SKM-1 treated with dmso at 0.1 percent for 144 hours (cell line): ENCODE results near the gene ARHGEF19.
"Not testable (repeated sequence)": the region's sequence is repeated elsewhere in the genome, so short reads cannot be mapped to it uniquely, and the experiment has no call there.

ENCODE experiments used
- DNase-seq: peaks from one replicate; lab custom pipeline; 2025; ENCODE audit not compliant: unreplicated experiment; lab: John Stamatoyannopoulos, UW

ARHGEF19 gene

GRCh38 chr1:16212251-16212961 is at the start of gene ARHGEF19:
ARHGEF19 (minus strand) TSS chr1:16212652; CDS start chr1:16209054, 3,598 bp downstream.
- DNase-seq, result no peak

DNA sequence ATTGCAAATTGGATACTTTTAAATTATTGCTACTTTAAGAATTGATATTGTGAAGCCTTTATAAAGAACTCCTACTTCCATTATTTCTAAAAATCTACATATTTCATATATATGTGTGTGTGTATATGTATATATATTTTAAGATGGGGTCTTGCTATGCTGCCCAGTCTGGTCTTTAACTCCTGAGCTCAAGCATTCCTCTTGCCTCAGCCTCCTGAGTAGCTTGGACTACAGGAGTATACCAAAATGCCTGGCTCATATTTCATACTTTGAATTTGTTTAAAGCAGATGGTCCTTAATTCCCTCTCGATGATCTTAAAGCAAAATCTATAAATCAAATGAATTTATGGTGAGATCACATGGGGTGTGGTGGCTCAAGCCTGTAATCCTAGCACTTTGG is 49.6 kb upstream of the ARHGEF19 start:
- DNase-seq, result no peak

DNA sequence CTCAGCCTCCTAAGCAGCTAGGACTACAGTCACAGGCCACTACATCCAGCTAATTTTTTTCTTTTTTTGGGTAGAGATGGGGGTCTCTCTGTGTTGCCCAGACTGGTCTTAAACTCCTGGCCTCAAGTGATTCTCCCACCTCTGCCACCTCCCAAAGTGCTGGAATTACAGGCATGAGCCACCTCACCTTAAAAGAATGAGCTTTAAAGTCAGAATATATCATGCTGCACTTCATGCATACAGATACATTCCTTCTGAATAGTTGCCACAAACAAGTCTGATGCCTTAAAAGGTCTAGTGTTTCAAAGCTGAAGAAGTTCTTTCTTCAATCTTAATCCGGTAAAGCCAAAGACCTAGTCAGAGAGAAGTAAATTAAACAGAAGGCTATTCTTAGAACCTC is 48.4 kb upstream of the ARHGEF19 start:
- no peak for DNase-seq

GRCh38 chr1:16258591-16259135 is 46.2 kb upstream of the ARHGEF19 start:
- DNase-seq, result no peak

GRCh38 chr1:16257968-16258367 is 45.5 kb upstream of the ARHGEF19 start:
- no peak for DNase-seq

DNA sequence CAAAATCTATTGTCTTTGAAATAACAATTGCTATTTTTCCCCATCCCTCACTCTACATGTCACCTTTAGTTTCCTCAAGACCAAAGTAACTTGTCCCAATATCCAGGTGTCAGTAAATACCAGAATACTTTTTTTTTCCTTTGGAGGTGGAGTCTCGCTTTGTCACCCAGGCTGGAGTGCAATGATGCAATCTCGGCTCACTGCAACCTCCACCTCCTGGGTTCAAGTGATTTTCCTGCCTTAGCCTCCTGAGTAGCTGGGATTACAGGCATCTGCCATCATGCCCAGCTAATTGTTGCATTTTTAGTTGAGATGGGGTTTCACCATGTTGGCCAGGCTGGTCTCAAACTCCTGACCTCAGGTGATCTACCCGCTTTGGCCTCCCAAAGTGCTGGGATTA is 45.1 kb upstream of the ARHGEF19 start:
- DNase-seq, result not testable (repeated sequence)

DNA sequence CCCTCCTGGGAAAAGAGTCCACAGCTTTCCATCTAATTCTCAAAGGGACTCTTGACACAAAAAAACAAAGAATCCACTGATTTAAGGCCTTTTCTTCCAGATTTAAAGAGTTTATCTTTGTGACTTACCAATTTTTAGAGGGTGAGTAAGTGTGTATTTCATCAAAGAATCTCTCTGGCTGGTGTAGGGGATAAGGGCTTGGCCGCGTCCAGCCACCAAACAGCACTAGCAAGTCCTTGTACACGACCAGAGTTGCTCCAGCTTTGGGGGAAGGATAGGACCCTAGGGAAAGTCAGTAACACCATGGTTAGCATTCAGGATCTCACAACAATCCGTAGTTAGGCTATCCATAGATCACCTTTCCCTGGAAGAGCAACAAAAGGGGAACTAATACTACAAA is 44.0 kb upstream of the ARHGEF19 start:
- DNase-seq, result no peak

DNA sequence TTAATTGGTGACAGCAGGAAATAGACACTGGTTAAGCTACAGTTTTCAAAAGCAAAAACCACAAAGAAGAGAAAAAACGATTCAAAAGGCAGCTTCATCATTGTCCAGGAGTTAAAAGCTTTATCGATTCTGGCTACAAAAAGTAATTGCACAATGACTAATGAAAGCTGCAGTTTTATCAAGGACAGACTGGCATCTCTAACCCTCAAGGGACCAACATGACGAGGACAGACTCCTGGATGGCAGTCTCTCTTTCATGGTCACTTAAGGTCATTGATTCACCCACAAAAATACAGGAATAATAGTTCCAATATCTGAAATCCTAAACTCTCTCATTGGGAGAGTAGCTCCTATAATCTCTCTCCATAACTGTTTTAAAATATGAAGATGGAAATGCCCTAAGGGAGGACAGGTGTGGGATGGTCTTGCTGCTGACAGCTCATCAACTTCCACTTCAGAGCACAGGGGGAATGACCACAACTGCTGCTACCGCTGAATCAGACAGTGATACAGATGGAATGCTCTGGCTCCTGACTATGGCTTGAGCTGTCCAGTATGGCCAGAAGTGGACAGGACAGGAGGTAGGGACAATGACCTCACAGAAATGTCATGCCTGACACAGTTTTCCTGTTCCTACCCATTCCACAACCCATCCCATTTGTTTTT is 41.9 kb upstream of the ARHGEF19 start:
- DNase-seq, result no peak

DNA sequence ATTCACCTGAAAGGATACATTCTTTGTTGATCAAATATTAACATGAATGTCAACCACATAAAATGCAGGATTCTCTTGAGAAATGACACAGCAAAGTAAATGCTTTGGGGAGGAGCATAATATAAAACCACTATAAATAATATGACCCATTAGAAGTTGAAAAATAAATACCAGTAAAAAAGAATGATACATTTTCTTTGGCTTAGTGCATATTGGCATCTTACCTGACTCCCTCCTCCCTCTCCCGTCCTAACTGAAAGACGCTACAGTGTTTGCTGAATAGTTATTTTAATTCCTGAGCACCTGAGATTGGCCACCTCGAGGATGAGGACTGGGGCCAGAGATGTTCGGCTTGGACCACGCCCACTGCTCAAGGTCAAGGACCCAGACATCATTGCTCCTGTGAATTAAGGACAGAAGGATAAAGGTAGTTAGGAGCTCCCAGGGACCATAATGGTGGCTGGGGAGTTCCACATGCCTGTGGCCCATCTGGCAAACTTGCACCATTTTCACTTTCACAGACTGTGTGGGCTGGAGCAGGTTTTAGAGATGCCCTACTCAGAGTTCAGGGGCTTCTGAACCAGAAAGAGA is 41.0 kb upstream of the ARHGEF19 start:
- DNase-seq, result no peak

DNA sequence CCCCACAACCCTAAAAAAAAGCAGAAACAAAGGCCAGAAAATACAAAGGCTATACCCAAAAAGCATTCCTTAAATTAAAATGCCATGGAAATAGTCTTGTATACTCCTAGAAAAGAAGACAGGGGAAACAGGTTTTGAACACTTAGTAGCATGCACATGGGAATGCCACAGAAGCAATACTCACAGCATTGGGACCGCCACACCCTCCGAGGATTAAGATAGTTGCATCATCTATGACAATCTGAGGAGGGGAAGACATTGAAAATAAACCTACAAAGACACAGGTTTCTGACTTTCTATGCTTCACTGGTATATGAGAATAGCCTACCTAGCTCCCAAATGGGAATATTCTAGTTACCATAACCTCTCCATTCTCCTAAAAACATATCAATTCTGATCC is 40.5 kb upstream of the ARHGEF19 start:
- DNase-seq, result no peak

DNA sequence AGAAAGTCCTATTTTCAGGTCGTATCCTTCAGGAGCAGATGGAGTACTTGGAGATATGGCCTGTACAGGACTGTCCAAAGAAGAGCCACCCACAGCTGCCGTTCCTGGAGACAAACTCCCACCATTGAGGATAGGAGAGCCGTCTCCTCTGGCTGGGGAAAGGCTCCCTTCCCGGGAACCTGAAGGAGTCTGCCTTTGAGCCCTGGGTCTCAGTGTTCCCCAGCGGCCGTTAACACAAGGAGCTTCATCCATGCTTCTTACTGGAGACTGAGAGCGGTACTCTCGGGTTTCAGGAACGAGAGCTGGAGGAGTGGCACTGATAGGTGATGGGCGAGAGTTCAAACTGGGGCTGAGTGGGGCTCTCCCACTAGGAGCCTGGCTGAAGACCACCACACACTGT is 38.9 kb upstream of the ARHGEF19 start:
- no peak for DNase-seq

- no peak for DNase-seq
These were observed 38.2 kb upstream of the ARHGEF19 start for GRCh38 chr1:16250524-16251251.

GRCh38 chr1:16249596-16250241 is 37.3 kb upstream of the ARHGEF19 start:
- DNase-seq, result peak; percentile 6

DNA sequence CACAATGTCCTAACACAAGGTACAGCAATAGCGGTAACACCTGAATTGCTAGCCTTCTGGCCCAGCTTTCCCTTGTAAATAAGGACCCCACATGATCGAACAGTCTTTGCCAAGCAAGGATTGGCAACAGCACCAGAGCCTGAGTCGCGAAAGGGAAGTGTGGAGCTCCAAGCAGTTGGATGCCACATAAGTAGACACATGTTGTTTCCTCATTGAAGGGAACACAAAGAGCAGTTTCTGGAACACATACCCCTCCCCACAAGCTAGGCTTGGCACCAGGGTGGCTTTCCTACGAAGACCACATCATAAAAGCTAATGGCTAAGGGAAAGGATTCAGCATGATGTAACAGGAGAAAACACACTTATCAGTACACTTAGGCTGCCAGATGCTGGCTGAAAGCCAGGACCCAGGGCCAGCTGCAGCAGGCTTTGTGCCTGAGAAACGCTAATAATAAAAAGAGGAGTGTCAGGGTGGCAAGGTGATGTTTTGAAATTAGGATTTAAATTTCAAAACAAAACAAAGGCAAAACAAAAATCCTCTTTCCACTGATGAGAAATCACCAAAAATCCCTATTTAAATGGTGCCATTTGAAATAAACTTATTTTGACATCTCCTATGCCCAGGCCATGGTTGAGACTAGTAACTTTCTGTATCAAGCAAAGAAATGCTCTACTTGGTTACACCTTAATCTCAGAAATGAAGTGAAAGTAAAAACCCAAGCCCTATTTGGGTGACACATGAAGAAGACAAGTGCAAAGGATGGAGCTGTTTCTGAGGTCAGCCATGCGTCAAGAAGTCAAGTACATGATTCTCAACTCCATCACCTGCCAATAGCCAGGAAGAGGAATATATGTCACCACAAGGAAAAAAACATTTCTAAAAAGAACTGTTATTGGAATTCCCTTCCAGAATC is 36.4 kb upstream of the ARHGEF19 start:
- DNase-seq, result no peak

DNA sequence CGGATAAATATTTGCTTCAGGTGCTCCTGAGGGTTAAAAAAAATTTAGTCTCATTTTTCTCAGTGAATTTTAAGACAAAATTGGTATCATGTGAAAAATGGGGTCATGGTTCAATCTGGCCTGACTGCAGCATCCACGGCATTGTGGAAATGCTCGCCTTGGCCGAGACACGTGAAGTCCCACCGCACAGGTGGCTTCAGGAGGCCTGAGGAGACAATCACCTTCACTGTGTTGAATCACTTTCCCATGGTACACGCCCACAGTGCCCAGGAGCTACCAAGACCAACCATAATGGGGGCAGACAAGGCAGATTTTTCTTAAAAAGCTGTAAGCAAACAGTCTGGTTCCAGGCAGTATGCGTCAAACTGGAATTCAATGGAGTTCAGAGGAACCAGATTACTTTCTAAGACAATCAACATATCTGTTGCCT is 35.6 kb upstream of the ARHGEF19 start:
- no peak for DNase-seq

- DNase-seq, result no peak
These were observed 35.0 kb upstream of the ARHGEF19 start for GRCh38 chr1:16247441-16247840.

DNA sequence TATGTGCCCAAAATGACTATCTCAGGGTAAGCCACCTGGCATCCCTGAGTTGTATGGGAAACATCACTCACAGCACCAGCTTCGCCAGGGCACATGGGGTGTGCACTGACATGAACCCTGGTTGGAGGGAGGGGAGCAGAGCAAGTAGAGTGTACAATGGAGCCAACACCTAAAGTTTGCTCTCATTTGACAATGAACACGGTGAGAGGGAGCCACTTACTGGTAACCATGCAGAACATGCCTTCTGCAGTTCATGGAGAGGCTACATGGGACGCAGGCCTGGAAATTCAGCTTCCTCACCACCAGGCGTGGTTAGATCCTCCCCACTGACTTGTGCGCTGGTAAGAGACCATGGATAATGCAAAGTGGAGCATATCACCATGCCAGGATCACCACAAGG is 34.5 kb upstream of the ARHGEF19 start:
- DNase-seq, result no peak

GRCh38 chr1:16246239-16246638 is 33.8 kb upstream of the ARHGEF19 start:
- not testable (repeated sequence) for DNase-seq

- no peak for DNase-seq
These were observed 33.2 kb upstream of the ARHGEF19 start for GRCh38 chr1:16245476-16246196.
